Suprapubic skin (tissue), 4 donors: ENCODE results near the gene AGL.
"Not testable (repeated sequence)": the region's sequence is repeated elsewhere in the genome, so short reads cannot be mapped to it uniquely, and the experiment has no call there.

Source experiments
- CTCF ChIP-seq, 2 donors: fragments of 200-600 bp in 1 of 2; fragments of 450-650 bp in 1 of 2; sonication (generic) in 1 of 2; IDR thresholded peaks; one replicate each; pipeline ENCODE4 v1.5.1; 2016 to 2019; ENCODE audit warnings: antibody characterized with exemption in 2 of 2, mild to moderate bottlenecking in 1 of 2, moderate library complexity in 1 of 2
- POLR2A ChIP-seq, 2 donors: fragments of 450-650 bp; IDR thresholded peaks; one replicate each; pipeline ENCODE4 v1.6.1; 2017; ENCODE audit warnings: antibody characterized with exemption in 2 of 2, mild to moderate bottlenecking in 2 of 2, moderate library complexity in 2 of 2
- POLR2AphosphoS5 ChIP-seq, 3 donors: sonication (generic); formaldehyde crosslinking; IDR thresholded peaks; one replicate each; pipeline ENCODE4 v1.6.1; 2017; ENCODE audit warnings: antibody characterized with exemption in 3 of 3

- not testable (repeated sequence) for TF ChIP-seq CTCF, POLR2AphosphoS5, POLR2A (IDR thresholded peaks at IDR 0.05)
These were observed 13.7 kb upstream of the AGL start for GRCh38 chr1:99836171-99837103.
